ENCODE results near the gene UBQLN1.
"Not testable (repeated sequence)": the region's sequence is repeated elsewhere in the genome, so short reads cannot be mapped to it uniquely, and the experiment has no call there.

The UBQLN1 gene

GRCh38 chr9:83707768-83708514 is at the start of gene UBQLN1:
Gene UBQLN1, minus strand, starts transcription at chr9:83707958. Its CDS starts 279 bp downstream, at chr9:83707679.
- no peak for TF ChIP-seq Cebpa-rat (IDR thresholded peaks at IDR 0.05)
- H3K36me3 ChIP-seq: peaks cover 0 to 32% (median 19%) of the 10 kb centered on the region in 11 experiments; a peak in 16 of 22 replicates

GRCh38 chr9:83754383-83754977 is 46.7 kb upstream of the UBQLN1 start:
- no peak overlapping the region for H3K9ac ChIP-seq
- no peak overlapping the region for H3K4me3 ChIP-seq
- H3K9me3 ChIP-seq (replicated peaks in 1 of 11): no peaks in the 10 kb centered on the region
- H3K36me3 ChIP-seq: peaks cover 0 to 17% (median 0%) of the 10 kb centered on the region in 11 experiments; a peak in 5 of 22 replicates
- no peak overlapping the region for H3K4me2 ChIP-seq
- no peaks in the 10 kb centered on the region for H4K20me1 ChIP-seq
- H3K4me1 ChIP-seq: no peaks in the 10 kb centered on the region
- no peaks in the 10 kb centered on the region for H3K27me3 ChIP-seq
- no peak for TF ChIP-seq Cebpa-rat (IDR thresholded peaks at IDR 0.05)
- no peak overlapping the region for H3K27ac ChIP-seq

More at GRCh38 chr9:83707768-83708514, at the start of gene UBQLN1:
- Histone ChIP-seq H4K20me1 (peaks cover 32 to 45% (median 39%) of the 10 kb centered on the region in 11 experiments; a peak in 20 of 22 replicates), H3K9me3 (replicated peaks in 1 of 11) (peaks cover 0 to 15% (median 10%) of the 10 kb centered on the region in 11 experiments; a peak in 17 of 22 replicates), H3K4me3 (peak within 1 kb of the TSS; percentile 80 to 100 (median 95)), H3K27ac (peak within 1 kb of the TSS; percentile 95 to 99 (median 98)), H3K27me3 (no peaks in the 10 kb centered on the region), H3K4me2 (peak within 1 kb of the TSS; percentile 81 to 95 (median 88)), H3K9ac (peak within 1 kb of the TSS; percentile 95 to 99 (median 98)), H3K4me1 (peaks cover 11 to 32% (median 22%) of the 10 kb centered on the region in 10 experiments; a peak in 19 of 20 replicates)

GRCh38 chr9:83749706-83750105 is 41.9 kb upstream of the UBQLN1 start:
- TF ChIP-seq Cebpa-rat (IDR thresholded peaks at IDR 0.05): no peak
- no peak overlapping the region for H3K4me2 ChIP-seq

GRCh38 chr9:83744206-83744605 is 36.4 kb upstream of the UBQLN1 start:
- Histone ChIP-seq H3K4me3 (no peak overlapping the region), H3K36me3 (peaks cover 0 to 5% (median 0%) of the 10 kb centered on the region in 11 experiments; a peak in 3 of 22 replicates), H3K27ac (no peak overlapping the region), H4K20me1 (no peaks in the 10 kb centered on the region), H3K9me3 (replicated peaks in 1 of 11) (no peaks in the 10 kb centered on the region), H3K9ac (no peak overlapping the region), H3K4me2 (no peak overlapping the region), H3K27me3 (no peaks in the 10 kb centered on the region), H3K4me1 (no peaks in the 10 kb centered on the region)
- TF ChIP-seq Cebpa-rat (IDR thresholded peaks at IDR 0.05): no peak

More at GRCh38 chr9:83749706-83750105, 41.9 kb upstream of the UBQLN1 start:
- Histone ChIP-seq H4K20me1 (no peaks in the 10 kb centered on the region), H3K9me3 (replicated peaks in 1 of 11) (no peaks in the 10 kb centered on the region), H3K27me3 (no peaks in the 10 kb centered on the region), H3K4me1 (no peaks in the 10 kb centered on the region), H3K36me3 (peaks cover 0 to 17% (median 0%) of the 10 kb centered on the region in 11 experiments; a peak in 5 of 22 replicates), H3K9ac (no peak overlapping the region), H3K27ac (no peak overlapping the region), H3K4me3 (no peak overlapping the region)

- Histone ChIP-seq H3K27me3 (no peaks in the 10 kb centered on the region), H3K27ac (no peak overlapping the region), H3K4me2 (no peak overlapping the region), H3K36me3 (peaks cover 0 to 6% (median 0%) of the 10 kb centered on the region in 11 experiments; a peak in 1 of 22 replicates), H3K9me3 (replicated peaks in 1 of 11) (peaks cover 0 to 9% (median 5%) of the 10 kb centered on the region in 11 experiments; a peak in 7 of 22 replicates), H4K20me1 (no peaks in the 10 kb centered on the region), H3K4me1 (no peaks in the 10 kb centered on the region), H3K9ac (no peak overlapping the region), H3K4me3 (no peak overlapping the region)
- no peak for TF ChIP-seq Cebpa-rat (IDR thresholded peaks at IDR 0.05)
Observed at GRCh38 chr9:83733739-83734138, 26.0 kb upstream of the UBQLN1 start.

- H3K9ac ChIP-seq, H3K4me1 ChIP-seq, H3K27me3 ChIP-seq, H3K4me3 ChIP-seq, H3K27ac ChIP-seq, H3K4me2 ChIP-seq, H4K20me1 ChIP-seq, H3K36me3 ChIP-seq: not testable (repeated sequence)
- peaks cover 7 to 17% (median 12%) of the 10 kb centered on the region in 11 experiments; a peak in 21 of 22 replicates for H3K9me3 ChIP-seq (replicated peaks in 1 of 11)
Observed at GRCh38 chr9:83728591-83729368, 21.0 kb upstream of the UBQLN1 start.

- H3K36me3 ChIP-seq: no peaks in the 10 kb centered on the region; a peak in 1 of 22 replicates
- TF ChIP-seq Cebpa-rat (IDR thresholded peaks at IDR 0.05): no peak
- H3K27me3 ChIP-seq: no peaks in the 10 kb centered on the region
- H3K9ac ChIP-seq: no peak overlapping the region
- no peak overlapping the region for H3K4me2 ChIP-seq
- H3K4me3 ChIP-seq: no peak overlapping the region
- H3K27ac ChIP-seq: no peak overlapping the region
- peaks cover 6 to 19% (median 14%) of the 10 kb centered on the region in 11 experiments; a peak in 18 of 22 replicates for H3K9me3 ChIP-seq (replicated peaks in 1 of 11)
- no peaks in the 10 kb centered on the region for H3K4me1 ChIP-seq
- no peaks in the 10 kb centered on the region for H4K20me1 ChIP-seq
Observed at GRCh38 chr9:83724436-83724835, 16.7 kb upstream of the UBQLN1 start.

GRCh38 chr9:83722726-83723495 is 15.2 kb upstream of the UBQLN1 start:
- Histone ChIP-seq H3K9ac (no peak overlapping the region), H3K4me3 (no peak overlapping the region), H3K27ac (no peak overlapping the region), H3K36me3 (no peaks in the 10 kb centered on the region; a peak in 1 of 22 replicates), H3K27me3 (no peaks in the 10 kb centered on the region), H3K4me1 (no peaks in the 10 kb centered on the region), H3K4me2 (no peak overlapping the region), H4K20me1 (no peaks in the 10 kb centered on the region), H3K9me3 (replicated peaks in 1 of 11) (peaks cover 6 to 19% (median 14%) of the 10 kb centered on the region in 11 experiments; a peak in 18 of 22 replicates)
- TF ChIP-seq Cebpa-rat (IDR thresholded peaks at IDR 0.05): no peak

Data from BLaER1 treated with 17β-estradiol and CSF1 and Interleukin-3, amounts not matched to agents 10 nM and 100 nM (cell line).